Measurements from ENCODE around the gene KCTD4.
"Not testable (repeated sequence)": the region's sequence is repeated elsewhere in the genome, so short reads cannot be mapped to it uniquely, and the experiment has no call there.

KCTD4 gene

GRCh38 chr13:45194081-45194939, 6.5 kb downstream of the KCTD4 start:
- TF ChIP-seq YY1 (IDR thresholded peaks at IDR 0.05; ENCODE audit: insufficient read depth, insufficient read length) (no peak), ZNF274 (IDR thresholded peaks at IDR 0.05; ENCODE audit: low read depth, low read length) (no peak), SUZ12 (IDR thresholded peaks at IDR 0.05; ENCODE audit: extremely low read depth, insufficient read depth, insufficient read length) (no peak)
- H3K36me3 ChIP-seq (ENCODE audit: insufficient read depth, insufficient read length, low read length): peaks cover 2% of the 10 kb centered on the region
- DNase-seq (ENCODE audit: low read depth, low spot score): no peak
- no peak overlapping the region for H3K9ac ChIP-seq (ENCODE audit: insufficient read length, low read depth)
- no peaks in the 10 kb centered on the region for H3K9me3 ChIP-seq (ENCODE audit: insufficient read depth, low read length)
- no peak overlapping the region for H3K4me3 ChIP-seq (ENCODE audit: insufficient read length, low read depth)
- H3K4me1 ChIP-seq (ENCODE audit: insufficient read depth, insufficient read length): no peaks in the 10 kb centered on the region
- no peaks in the 10 kb centered on the region for H3K27me3 ChIP-seq (ENCODE audit: insufficient read depth, insufficient read length)

GRCh38 chr13:45191874-45192273, 9.0 kb downstream of the KCTD4 start:
- TF ChIP-seq ZNF274 (IDR thresholded peaks at IDR 0.05; ENCODE audit: low read depth, low read length) (no peak), YY1 (IDR thresholded peaks at IDR 0.05; ENCODE audit: insufficient read depth, insufficient read length) (no peak), SUZ12 (IDR thresholded peaks at IDR 0.05; ENCODE audit: extremely low read depth, insufficient read depth, insufficient read length) (no peak)
- DNase-seq (ENCODE audit: low read depth, low spot score): no peak
- Histone ChIP-seq H3K36me3 (ENCODE audit: insufficient read depth, insufficient read length, low read length) (peaks cover 2% of the 10 kb centered on the region), H3K27me3 (ENCODE audit: insufficient read depth, insufficient read length) (no peaks in the 10 kb centered on the region), H3K4me1 (ENCODE audit: insufficient read depth, insufficient read length) (no peaks in the 10 kb centered on the region), H3K9ac (ENCODE audit: insufficient read length, low read depth) (no peak overlapping the region), H3K9me3 (ENCODE audit: insufficient read depth, low read length) (no peaks in the 10 kb centered on the region), H3K4me3 (ENCODE audit: insufficient read length, low read depth) (no peak overlapping the region)

- H3K9me3 ChIP-seq (ENCODE audit: insufficient read depth, low read length); H3K4me3 ChIP-seq (ENCODE audit: insufficient read length, low read depth); H3K9ac ChIP-seq (ENCODE audit: insufficient read length, low read depth); H3K27me3 ChIP-seq (ENCODE audit: insufficient read depth, insufficient read length); DNase-seq (ENCODE audit: low read depth, low spot score); H3K4me1 ChIP-seq (ENCODE audit: insufficient read depth, insufficient read length); H3K36me3 ChIP-seq (ENCODE audit: insufficient read depth, insufficient read length, low read length): not testable (repeated sequence)
These were observed 11.3 kb downstream of the KCTD4 start for GRCh38 chr13:45189511-45189910.

- not testable (repeated sequence) for DNase-seq (ENCODE audit: low read depth, low spot score); H3K4me1 ChIP-seq (ENCODE audit: insufficient read depth, insufficient read length); H3K9me3 ChIP-seq (ENCODE audit: insufficient read depth, low read length); H3K9ac ChIP-seq (ENCODE audit: insufficient read length, low read depth); H3K4me3 ChIP-seq (ENCODE audit: insufficient read length, low read depth); H3K27me3 ChIP-seq (ENCODE audit: insufficient read depth, insufficient read length); H3K36me3 ChIP-seq (ENCODE audit: insufficient read depth, insufficient read length, low read length)
These were observed 11.8 kb downstream of the KCTD4 start for GRCh38 chr13:45189077-45189476.

- H3K36me3 ChIP-seq (ENCODE audit: insufficient read depth, insufficient read length, low read length): peaks cover 16% of the 10 kb centered on the region
- DNase-seq (ENCODE audit: low read depth, low spot score): no peak
These were observed 15.6 kb downstream of the KCTD4 start for GRCh38 chr13:45185286-45185685.

GRCh38 chr13:45184693-45185092, 16.2 kb downstream of the KCTD4 start:
- Histone ChIP-seq H3K9me3 (ENCODE audit: insufficient read depth, low read length) (no peaks in the 10 kb centered on the region), H3K36me3 (ENCODE audit: insufficient read depth, insufficient read length, low read length) (peaks cover 16% of the 10 kb centered on the region), H3K27me3 (ENCODE audit: insufficient read depth, insufficient read length) (no peaks in the 10 kb centered on the region), H3K4me1 (ENCODE audit: insufficient read depth, insufficient read length) (no peaks in the 10 kb centered on the region), H3K9ac (ENCODE audit: insufficient read length, low read depth) (no peak overlapping the region), H3K4me3 (ENCODE audit: insufficient read length, low read depth) (no peak overlapping the region)
- no peak for TF ChIP-seq SUZ12 (IDR thresholded peaks at IDR 0.05; ENCODE audit: extremely low read depth, insufficient read depth, insufficient read length)
- no peak for DNase-seq (ENCODE audit: low read depth, low spot score)

More at GRCh38 chr13:45185286-45185685, 15.6 kb downstream of the KCTD4 start:
- H3K4me3 ChIP-seq (ENCODE audit: insufficient read length, low read depth): no peak overlapping the region
- no peak overlapping the region for H3K9ac ChIP-seq (ENCODE audit: insufficient read length, low read depth)
- no peaks in the 10 kb centered on the region for H3K4me1 ChIP-seq (ENCODE audit: insufficient read depth, insufficient read length)
- H3K9me3 ChIP-seq (ENCODE audit: insufficient read depth, low read length): no peaks in the 10 kb centered on the region
- TF ChIP-seq SUZ12 (IDR thresholded peaks at IDR 0.05; ENCODE audit: extremely low read depth, insufficient read depth, insufficient read length): no peak
- TF ChIP-seq ZNF274 (IDR thresholded peaks at IDR 0.05; ENCODE audit: low read depth, low read length): no peak
- no peak for TF ChIP-seq YY1 (IDR thresholded peaks at IDR 0.05; ENCODE audit: insufficient read depth, insufficient read length)
- no peaks in the 10 kb centered on the region for H3K27me3 ChIP-seq (ENCODE audit: insufficient read depth, insufficient read length)

- H3K4me3 ChIP-seq (ENCODE audit: insufficient read length, low read depth): no peak overlapping the region
- no peaks in the 10 kb centered on the region for H3K27me3 ChIP-seq (ENCODE audit: insufficient read depth, insufficient read length)
- no peak for TF ChIP-seq ZNF274 (IDR thresholded peaks at IDR 0.05; ENCODE audit: low read depth, low read length)
- TF ChIP-seq SUZ12 (IDR thresholded peaks at IDR 0.05; ENCODE audit: extremely low read depth, insufficient read depth, insufficient read length): no peak
- TF ChIP-seq YY1 (IDR thresholded peaks at IDR 0.05; ENCODE audit: insufficient read depth, insufficient read length): no peak
- no peak overlapping the region for H3K9ac ChIP-seq (ENCODE audit: insufficient read length, low read depth)
- no peaks in the 10 kb centered on the region for H3K4me1 ChIP-seq (ENCODE audit: insufficient read depth, insufficient read length)
- H3K9me3 ChIP-seq (ENCODE audit: insufficient read depth, low read length): no peaks in the 10 kb centered on the region
- peaks cover 16% of the 10 kb centered on the region for H3K36me3 ChIP-seq (ENCODE audit: insufficient read depth, insufficient read length, low read length)
- no peak for DNase-seq (ENCODE audit: low read depth, low spot score)
These were observed 19.9 kb downstream of the KCTD4 start for GRCh38 chr13:45180713-45181601.
